SK-N-SH (cell line): ENCODE data around the gene CLEC2A.

Experiments used
- CTCF ChIP-seq: fragments of 200-600 bp; sonication (generic); IDR thresholded peaks from 2 replicates; pipeline ENCODE4 v1.6.1; 2017; ENCODE audit warnings: antibody characterized with exemption, mild to moderate bottlenecking, moderate library complexity
- EP300 ChIP-seq, 2 experiments: IDR thresholded peaks; 2 replicates each; pipeline versions ENCODE4 v1.4.0 to v1.6.1; 2012; ENCODE audit warnings: borderline replicate concordance in 1 of 2, low read depth in 1 of 2, low read length in 1 of 2
- MAX ChIP-seq: IDR thresholded peaks from 2 replicates; pipeline ENCODE4 v1.4.0; 2012; ENCODE audit warnings: low read depth
- PBX3 ChIP-seq: IDR thresholded peaks from 2 replicates; pipeline ENCODE4; 2012
- POLR2AphosphoS5 ChIP-seq: IDR thresholded peaks from 2 replicates; pipeline ENCODE4 v1.6.1; 2012; ENCODE audit warnings: low read depth, low read length
- RAD21 ChIP-seq: IDR thresholded peaks from 2 replicates; pipeline ENCODE4 v1.6.1; 2012; ENCODE audit warnings: mild to moderate bottlenecking, low read length
- REST ChIP-seq: IDR thresholded peaks from 2 replicates; pipeline ENCODE4 v1.6.1; 2012; ENCODE audit warnings: mild to moderate bottlenecking, low read depth, low read length, moderate library complexity
- SMC3 ChIP-seq: IDR thresholded peaks from 2 replicates; pipeline ENCODE4 v1.6.1; 2012; ENCODE audit warnings: low read depth, low read length, improper control_type of control experiment
- TAF1 ChIP-seq: IDR thresholded peaks from 2 replicates; pipeline ENCODE4 v1.6.1; 2012; ENCODE audit warnings: low read depth, mild to moderate bottlenecking, low read length, moderate library complexity, borderline replicate concordance
- USF2 ChIP-seq: fragments of 150-350 bp; IDR thresholded peaks from 2 replicates; pipeline ENCODE4 v1.6.1; 2017; ENCODE audit warnings: antibody characterized with exemption, low read length, low read depth, borderline replicate concordance
- YY1 ChIP-seq: IDR thresholded peaks from 2 replicates; pipeline ENCODE4 v1.4.0; 2012; ENCODE audit warnings: low read depth, mild to moderate bottlenecking

GRCh38 chr12:9866860-9867269 lies 65.3 kb downstream of the CLEC2A start:
- TF ChIP-seq RAD21 (no peak), CTCF (no peak), EP300 (IDR thresholded peaks at IDR 0.05; ENCODE audit: borderline replicate concordance in 1 of 2, low read depth in 1 of 2, low read length in 1 of 2) (no peak), REST (no peak), POLR2AphosphoS5 (no peak), SMC3 (no peak), TAF1 (no peak), PBX3 (no peak), MAX (no peak), USF2 (no peak), YY1 (no peak)
